HepG2 (cell line): Measurements from ENCODE around the gene TEDC1. TPM values are rescaled to one million over a fixed set of nuclear protein-coding genes. Genes with fewer than 3 reads are reported as not detected.
A peak's percentile ranks its signal among the peaks of the same experiment; 100 is the strongest.

Experiments used
- CCDC6 ChIP-seq: sonication (generic); formaldehyde crosslinking; IDR thresholded peaks from 2 replicates; pipeline ENCODE4 v1.8.1; 2022; ENCODE audit warnings: mild to moderate bottlenecking, missing genetic modification reagents, moderate library complexity
- CEBPB ChIP-seq: IDR thresholded peaks from 2 replicates; pipeline ENCODE4 v1.6.1; 2011; ENCODE audit warnings: low read depth, low read length, improper control_type of control experiment, borderline replicate concordance
- CENPBD1 ChIP-seq: sonication (generic); formaldehyde crosslinking; IDR thresholded peaks from 2 replicates; pipeline ENCODE4 v1.8.0; 2022; ENCODE audit warnings: missing genetic modification reagents, low read depth, mild to moderate bottlenecking, borderline replicate concordance
- FIP1L1 ChIP-seq: fragments of 200-400 bp; formaldehyde crosslinking; IDR thresholded peaks from 2 replicates; pipeline ENCODE4 v1.6.1; 2018; ENCODE audit warnings: low read depth, mild to moderate bottlenecking, low read length, moderate library complexity, borderline replicate concordance; ENCODE audit not compliant: insufficient read depth
- HNRNPK ChIP-seq: fragments of 200-400 bp; formaldehyde crosslinking; IDR thresholded peaks from 2 replicates; pipeline ENCODE4 v1.6.1; 2018; ENCODE audit warnings: low read length, low read depth, moderate library complexity, mild to moderate bottlenecking; ENCODE audit not compliant: poor library complexity, severe bottlenecking
- HNRNPL ChIP-seq: fragments of 200-400 bp; formaldehyde crosslinking; IDR thresholded peaks from 2 replicates; pipeline ENCODE4 v1.6.1; 2017; ENCODE audit warnings: mild to moderate bottlenecking, low read depth, low read length
- ISL2 ChIP-seq: sonication (generic); formaldehyde crosslinking; IDR thresholded peaks from 2 replicates; pipeline ENCODE4 v1.5.0; 2020; ENCODE audit warnings: missing genetic modification reagents
- KDM1A ChIP-seq: IDR thresholded peaks from 2 replicates; pipeline ENCODE4 v1.6.1; 2016; ENCODE audit warnings: missing compliant biosample characterization
- MLX ChIP-seq: IDR thresholded peaks from 2 replicates; pipeline ENCODE4 v1.6.1; 2016
- NFE2 ChIP-seq: sonication (generic); formaldehyde crosslinking; IDR thresholded peaks from 2 replicates; pipeline ENCODE4 v1.4.0; 2020; ENCODE audit warnings: missing genetic modification reagents
- PAF1 ChIP-seq: IDR thresholded peaks from 2 replicates; pipeline ENCODE4 v1.6.1; 2016; ENCODE audit warnings: missing genetic modification reagents, missing compliant biosample characterization
- RFX5 ChIP-seq: IDR thresholded peaks from 2 replicates; pipeline ENCODE4 v1.6.1; 2011; ENCODE audit warnings: low read depth, low read length, improper control_type of control experiment
- RXRA ChIP-seq: sonication (generic); formaldehyde crosslinking; IDR thresholded peaks from 2 replicates; pipeline ENCODE4 v1.5.1; 2020; ENCODE audit warnings: missing genetic modification reagents
- SAP130 ChIP-seq: IDR thresholded peaks from 2 replicates; pipeline ENCODE4 v1.6.1; 2016; ENCODE audit warnings: low read depth
- TARDBP ChIP-seq: sonication (generic); formaldehyde crosslinking; IDR thresholded peaks from 2 replicates; pipeline ENCODE4 v1.8.0; 2022; ENCODE audit warnings: mild to moderate bottlenecking, missing genetic modification reagents
- TCF12 ChIP-seq, 2 experiments: fragments of 450-650 bp in 1 of 2; sonication (generic) in 1 of 2; formaldehyde crosslinking in 1 of 2; IDR thresholded peaks; 2 replicates each; pipeline versions ENCODE4 v1.6.1 to v1.8.0; 2017 to 2022; ENCODE audit warnings: antibody characterized with exemption in 1 of 2, mild to moderate bottlenecking in 1 of 2, missing genetic modification reagents in 1 of 2, moderate library complexity in 1 of 2
- UBTF ChIP-seq: sonication (generic); formaldehyde crosslinking; IDR thresholded peaks from 2 replicates; pipeline ENCODE4 v1.4.0; 2020; ENCODE audit warnings: mild to moderate bottlenecking, missing genetic modification reagents
- ZNF615 ChIP-seq: sonication (generic); formaldehyde crosslinking; IDR thresholded peaks from 2 replicates; pipeline ENCODE4 v1.5.0; 2020; ENCODE audit warnings: mild to moderate bottlenecking, missing genetic modification reagents, borderline replicate concordance
- polyA plus RNA-seq, 8 experiments: library from polyadenylated mRNA; depleted of rRNA in 3 of 8; stranded (reverse) in 7 of 8; unstranded in 1 of 8; fragments of >200 nt; fragmentation: Illumina TruSeq in 4 of 8; extraction: Trizol in 4 of 8; gene quantifications; 2 replicates each; pipeline versions ENCODE4 v1.2.1 to v1.2.3, GENCODE V29; 2011 to 2016; ENCODE audit warnings: low read depth in 4 of 8, missing spikeins in 1 of 8, mixed read lengths in 1 of 8; ENCODE audit not compliant: insufficient read depth in 1 of 8
- total RNA-seq, 5 experiments: library from RNA; depleted of rRNA; stranded (reverse); fragments of >200 nt; fragmentation: Illumina TruSeq; extraction: Trizol; gene quantifications; 2 replicates each; pipeline ENCODE4 v1.2.3, GENCODE V29; 2016; ENCODE audit warnings: low read depth in 1 of 5
- TF ChIP-seq, protein P1 (sequence below): sonication (generic); formaldehyde crosslinking; IDR thresholded peaks from 2 replicates; pipeline ENCODE4 v1.4.0; 2020; ENCODE audit warnings: missing genetic modification reagents
- TF ChIP-seq, protein P2 (sequence below): sonication (generic); formaldehyde crosslinking; IDR thresholded peaks from 2 replicates; pipeline ENCODE4 v1.4.0; 2020; ENCODE audit warnings: missing genetic modification reagents, borderline replicate concordance

TEDC1 gene
- total and polyA plus RNA-seq, 2 of the 13 experiments (the other 11 are each of a cell fraction or from before 2014, with no cell fraction given) = 5.7 to 27.4 TPM

DNA sequence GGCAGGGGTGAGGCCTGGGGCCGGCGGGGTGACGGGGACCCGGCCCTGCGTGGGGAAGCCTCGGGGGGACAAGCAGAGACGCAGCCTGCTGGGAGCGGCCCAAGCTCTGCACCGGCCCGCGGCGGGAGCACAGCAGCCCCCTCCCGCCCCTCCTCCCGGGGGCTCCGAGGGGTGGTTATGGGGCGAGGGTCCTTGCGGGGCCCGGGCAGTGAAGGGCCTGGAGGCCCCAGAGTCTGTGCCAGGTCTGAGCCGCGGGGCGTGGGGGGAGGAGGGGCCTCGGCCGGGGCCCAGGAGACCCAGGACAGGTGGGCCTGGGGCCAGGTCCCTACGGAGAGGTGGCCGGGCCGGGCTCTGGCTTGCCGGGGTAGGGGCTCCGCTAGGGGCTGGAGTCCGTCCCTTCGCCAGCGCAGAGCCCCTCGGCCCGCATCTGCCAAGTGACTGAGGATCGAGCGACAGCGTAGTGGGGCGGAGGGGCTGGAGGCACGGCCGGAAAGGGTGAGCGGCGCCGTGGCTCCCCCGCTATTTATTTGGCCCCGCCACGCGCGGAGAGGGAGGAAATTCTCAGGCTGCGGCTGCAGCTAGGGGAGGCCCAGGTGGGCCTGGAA is 35.8 kb downstream of the TEDC1 start (continued):
- TF ChIP-seq CENPBD1 (no peak), RFX5 (no peak), CEBPB (no peak), PAF1 (no peak), MLX (CRISPR knock-in tag) (no peak), CCDC6 (no peak), ZNF615 (CRISPR knock-in tag) (no peak), HNRNPL (0 out of 2 replicates have a peak, but pooled peaks have one; percentile 34), NFE2 (CRISPR knock-in tag) (no peak), KDM1A (CRISPR knock-in tag) (no peak), RXRA (CRISPR knock-in tag) (0 out of 2 replicates have a peak, but pooled peaks have one; percentile 23), TARDBP (0 out of 2 replicates have a peak, but pooled peaks have one; percentile 26), UBTF (CRISPR knock-in tag) (peak; percentile 21), SAP130 (CRISPR knock-in tag) (no peak), TCF12 (IDR thresholded peaks at IDR 0.05) (no peak), TCF12 (CRISPR knock-in tag; IDR thresholded peaks at IDR 0.05) (no peak), HNRNPK (no peak), FIP1L1 (no peak), ISL2 (CRISPR knock-in tag) (0 out of 2 replicates have a peak, but pooled peaks have one; percentile 23)
- TF ChIP-seq, protein P1, sequence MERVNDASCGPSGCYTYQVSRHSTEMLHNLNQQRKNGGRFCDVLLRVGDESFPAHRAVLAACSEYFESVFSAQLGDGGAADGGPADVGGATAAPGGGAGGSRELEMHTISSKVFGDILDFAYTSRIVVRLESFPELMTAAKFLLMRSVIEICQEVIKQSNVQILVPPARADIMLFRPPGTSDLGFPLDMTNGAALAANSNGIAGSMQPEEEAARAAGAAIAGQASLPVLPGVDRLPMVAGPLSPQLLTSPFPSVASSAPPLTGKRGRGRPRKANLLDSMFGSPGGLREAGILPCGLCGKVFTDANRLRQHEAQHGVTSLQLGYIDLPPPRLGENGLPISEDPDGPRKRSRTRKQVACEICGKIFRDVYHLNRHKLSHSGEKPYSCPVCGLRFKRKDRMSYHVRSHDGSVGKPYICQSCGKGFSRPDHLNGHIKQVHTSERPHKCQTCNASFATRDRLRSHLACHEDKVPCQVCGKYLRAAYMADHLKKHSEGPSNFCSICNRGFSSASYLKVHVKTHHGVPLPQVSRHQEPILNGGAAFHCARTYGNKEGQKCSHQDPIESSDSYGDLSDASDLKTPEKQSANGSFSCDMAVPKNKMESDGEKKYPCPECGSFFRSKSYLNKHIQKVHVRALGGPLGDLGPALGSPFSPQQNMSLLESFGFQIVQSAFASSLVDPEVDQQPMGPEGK (CRISPR knock-in tag) = 0 out of 2 replicates have a peak, but pooled peaks have one; percentile 11
- TF ChIP-seq, protein P2, sequence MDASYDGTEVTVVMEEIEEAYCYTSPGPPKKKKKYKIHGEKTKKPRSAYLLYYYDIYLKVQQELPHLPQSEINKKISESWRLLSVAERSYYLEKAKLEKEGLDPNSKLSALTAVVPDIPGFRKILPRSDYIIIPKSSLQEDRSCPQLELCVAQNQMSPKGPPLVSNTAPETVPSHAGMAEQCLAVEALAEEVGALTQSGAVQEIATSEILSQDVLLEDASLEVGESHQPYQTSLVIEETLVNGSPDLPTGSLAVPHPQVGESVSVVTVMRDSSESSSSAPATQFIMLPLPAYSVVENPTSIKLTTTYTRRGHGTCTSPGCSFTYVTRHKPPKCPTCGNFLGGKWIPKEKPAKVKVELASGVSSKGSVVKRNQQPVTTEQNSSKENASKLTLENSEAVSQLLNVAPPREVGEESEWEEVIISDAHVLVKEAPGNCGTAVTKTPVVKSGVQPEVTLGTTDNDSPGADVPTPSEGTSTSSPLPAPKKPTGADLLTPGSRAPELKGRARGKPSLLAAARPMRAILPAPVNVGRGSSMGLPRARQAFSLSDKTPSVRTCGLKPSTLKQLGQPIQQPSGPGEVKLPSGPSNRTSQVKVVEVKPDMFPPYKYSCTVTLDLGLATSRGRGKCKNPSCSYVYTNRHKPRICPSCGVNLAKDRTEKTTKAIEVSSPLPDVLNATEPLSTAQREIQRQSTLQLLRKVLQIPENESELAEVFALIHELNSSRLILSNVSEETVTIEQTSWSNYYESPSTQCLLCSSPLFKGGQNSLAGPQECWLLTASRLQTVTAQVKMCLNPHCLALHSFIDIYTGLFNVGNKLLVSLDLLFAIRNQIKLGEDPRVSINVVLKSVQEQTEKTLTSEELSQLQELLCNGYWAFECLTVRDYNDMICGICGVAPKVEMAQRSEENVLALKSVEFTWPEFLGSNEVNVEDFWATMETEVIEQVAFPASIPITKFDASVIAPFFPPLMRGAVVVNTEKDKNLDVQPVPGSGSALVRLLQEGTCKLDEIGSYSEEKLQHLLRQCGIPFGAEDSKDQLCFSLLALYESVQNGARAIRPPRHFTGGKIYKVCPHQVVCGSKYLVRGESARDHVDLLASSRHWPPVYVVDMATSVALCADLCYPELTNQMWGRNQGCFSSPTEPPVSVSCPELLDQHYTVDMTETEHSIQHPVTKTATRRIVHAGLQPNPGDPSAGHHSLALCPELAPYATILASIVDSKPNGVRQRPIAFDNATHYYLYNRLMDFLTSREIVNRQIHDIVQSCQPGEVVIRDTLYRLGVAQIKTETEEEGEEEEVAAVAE (CRISPR knock-in tag) = no peak
